Left hindlimb (tissue), 1 donor: Measurements from ENCODE around the gene HNRNPUL2.
"Not testable (repeated sequence)": the region's sequence is repeated elsewhere in the genome, so short reads cannot be mapped to it uniquely, and the experiment has no call there.

Source experiments
- DNase-seq: peaks from one replicate; pipeline ENCODE4 v3.0.0-alpha.2; 2018

The HNRNPUL2 gene

GRCh38 chr11:62727165-62727871 is at the start of gene HNRNPUL2:
TSS of gene HNRNPUL2 (minus strand) at chr11:62727457. CDS start at chr11:62727156, 301 bp downstream.
- peak; percentile 99 for DNase-seq

GRCh38 chr11:62775646-62776045 is 48.4 kb upstream of the HNRNPUL2 start:
- DNase-seq: no peak

- DNase-seq: no peak
Measured at GRCh38 chr11:62774407-62774806, 47.1 kb upstream of the HNRNPUL2 start.

- DNase-seq: peak; percentile 98
Measured at GRCh38 chr11:62771144-62772021, 44.1 kb upstream of the HNRNPUL2 start, which contains the start of gene TAF6L. TSS of gene TAF6L (plus strand) at chr11:62771396. CDS start at chr11:62775784, 4,388 bp downstream.

GRCh38 chr11:62770778-62771143 is 43.5 kb upstream of the HNRNPUL2 start:
- DNase-seq: peak; percentile 49

GRCh38 chr11:62760867-62761227 is 33.6 kb upstream of the HNRNPUL2 start:
- DNase-seq: not testable (repeated sequence)

GRCh38 chr11:62757846-62758788 is 30.9 kb upstream of the HNRNPUL2 start:
- no peak for DNase-seq

GRCh38 chr11:62755086-62755615 is 27.9 kb upstream of the HNRNPUL2 start:
- no peak for DNase-seq

GRCh38 chr11:62753736-62754603 is 26.7 kb upstream of the HNRNPUL2 start, which contains the start of gene ZBTB3:
TSS of gene ZBTB3 (minus strand) at chr11:62754160. CDS start at chr11:62753664, 496 bp downstream.
- DNase-seq: peak; percentile 98

- DNase-seq: no peak
Measured at GRCh38 chr11:62752994-62753735, 25.9 kb upstream of the HNRNPUL2 start.

- no peak for DNase-seq
Measured at GRCh38 chr11:62752177-62752785, 25.0 kb upstream of the HNRNPUL2 start.

GRCh38 chr11:62749931-62750330 is 22.7 kb upstream of the HNRNPUL2 start:
- not testable (repeated sequence) for DNase-seq

GRCh38 chr11:62747475-62748160 is 20.4 kb upstream of the HNRNPUL2 start:
- DNase-seq: no peak

GRCh38 chr11:62737196-62737595 is 9.9 kb upstream of the HNRNPUL2 start:
- DNase-seq: no peak

- DNase-seq: no peak
Measured at GRCh38 chr11:62732830-62733229, 5.6 kb upstream of the HNRNPUL2 start.

GRCh38 chr11:62730076-62730475 is 2.8 kb upstream of the HNRNPUL2 start:
- not testable (repeated sequence) for DNase-seq

- peak; percentile 91 for DNase-seq
Measured at GRCh38 chr11:62728171-62728988, 1.1 kb upstream of the HNRNPUL2 start, which contains the start of gene TTC9C. TSS of gene TTC9C (plus strand) at chr11:62728486. CDS start at chr11:62728849, 363 bp downstream.

GRCh38 chr11:62727872-62728170 is 564 bp upstream of the HNRNPUL2 start:
- peak; percentile 93 for DNase-seq

GRCh38 chr11:62726915-62727164 is 417 bp downstream of the HNRNPUL2 start:
- no peak for DNase-seq
